Colonic mucosa (tissue), 4 donors: Measurements from ENCODE around the gene ZNF865. TPM values are rescaled to one million over a fixed set of nuclear protein-coding genes. Genes with fewer than 3 reads are reported as not detected.
A peak's percentile ranks its signal among the peaks of the same experiment; 100 is the strongest.

Experiments used
- DNase-seq: peaks from one replicate; pipeline ENCODE4 v3.0.0-alpha.2; 2020
- H3K27ac ChIP-seq: fragments of 200-600 bp; one replicate; pipeline ENCODE4 v1.8.0; 2021
- H3K27me3 ChIP-seq: fragments of 200-600 bp; one replicate; pipeline ENCODE4 v1.8.0; 2021
- H3K36me3 ChIP-seq: fragments of 200-600 bp; one replicate; pipeline ENCODE4 v1.8.0; 2021
- H3K4me1 ChIP-seq: fragments of 200-600 bp; one replicate; pipeline ENCODE4 v1.8.0; 2021; ENCODE audit warnings: mild to moderate bottlenecking
- H3K4me3 ChIP-seq: fragments of 200-600 bp; one replicate; pipeline ENCODE4 v1.8.0; 2021
- H3K9ac ChIP-seq, 2 donors: one replicate each; pipeline ENCODE4 v1.7.0; 2013; ENCODE audit warnings: control low read depth in 2 of 2, low read depth in 2 of 2, low read length in 2 of 2
- H3K9me3 ChIP-seq: fragments of 200-600 bp; one replicate; pipeline ENCODE4 v1.8.0; 2021
- intact Hi-C: fragments of 100-400 bp; cut with DNase I; formaldehyde crosslinking; loops from one replicate; pipeline ENCODE4 v1.14.1; 2022
- total RNA-seq, 2 donors: library from RNA; stranded (reverse); fragmentation: NEBNext Ultra II Directional in 1 of 2; extraction: Animal tissue kit (Norgen Biotek cat#: 25700) in 1 of 2; gene quantifications; one replicate each; pipeline ENCODE4 v1.2.1, GENCODE V29; 2021
- TF ChIP-seq, protein P1 (sequence below): fragments of 200-600 bp; IDR thresholded peaks from one replicate; pipeline ENCODE4 v1.8.0; 2022; ENCODE audit warnings: antibody characterized with exemption, mild to moderate bottlenecking
- donor health status: healthy.
- donor health status: DM: no; HTN: no; CAD: no.
- donor health status: DM: no; HTN: no; CAD: no.

Gene ZNF865
- total RNA-seq, 2 donors from 2014 or later: 12.9 to 13.1 TPM

DNA sequence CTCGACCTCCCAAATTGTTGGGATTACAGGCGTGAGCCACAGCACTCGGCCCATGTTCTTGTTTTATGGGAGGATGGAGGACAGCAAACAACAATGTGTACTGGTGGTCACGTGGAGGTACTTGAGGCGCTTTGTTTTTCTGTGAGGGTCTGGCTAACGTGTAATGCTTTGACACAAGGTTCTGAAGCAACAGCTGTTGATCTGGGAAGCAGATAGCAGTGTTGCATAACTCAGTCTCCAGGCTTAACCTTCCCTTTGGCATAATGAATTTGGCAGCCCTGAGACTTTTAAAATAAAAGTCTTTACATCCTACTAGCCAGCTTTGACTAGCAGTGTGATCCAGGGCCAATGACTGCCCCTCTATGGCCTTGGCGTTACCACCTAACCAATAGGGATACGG, 28.4 kb downstream of the ZNF865 start:
- H3K27me3 ChIP-seq: no peaks in the 10 kb centered on the region
- H3K4me1 ChIP-seq: peaks cover 12% of the 10 kb centered on the region
- no peaks in the 10 kb centered on the region for H3K36me3 ChIP-seq
- intact Hi-C loops: loop anchor here (5.0 kb wide), 1 partner anchor 173 kb away; no protein-coding TSS in a partner anchor
- H3K9ac ChIP-seq: no peak overlapping the region
- DNase-seq: no peak
- H3K4me3 ChIP-seq: no peak overlapping the region
- H3K27ac ChIP-seq: no peak overlapping the region
- H3K9me3 ChIP-seq: no peaks in the 10 kb centered on the region
- TF ChIP-seq, protein P1, sequence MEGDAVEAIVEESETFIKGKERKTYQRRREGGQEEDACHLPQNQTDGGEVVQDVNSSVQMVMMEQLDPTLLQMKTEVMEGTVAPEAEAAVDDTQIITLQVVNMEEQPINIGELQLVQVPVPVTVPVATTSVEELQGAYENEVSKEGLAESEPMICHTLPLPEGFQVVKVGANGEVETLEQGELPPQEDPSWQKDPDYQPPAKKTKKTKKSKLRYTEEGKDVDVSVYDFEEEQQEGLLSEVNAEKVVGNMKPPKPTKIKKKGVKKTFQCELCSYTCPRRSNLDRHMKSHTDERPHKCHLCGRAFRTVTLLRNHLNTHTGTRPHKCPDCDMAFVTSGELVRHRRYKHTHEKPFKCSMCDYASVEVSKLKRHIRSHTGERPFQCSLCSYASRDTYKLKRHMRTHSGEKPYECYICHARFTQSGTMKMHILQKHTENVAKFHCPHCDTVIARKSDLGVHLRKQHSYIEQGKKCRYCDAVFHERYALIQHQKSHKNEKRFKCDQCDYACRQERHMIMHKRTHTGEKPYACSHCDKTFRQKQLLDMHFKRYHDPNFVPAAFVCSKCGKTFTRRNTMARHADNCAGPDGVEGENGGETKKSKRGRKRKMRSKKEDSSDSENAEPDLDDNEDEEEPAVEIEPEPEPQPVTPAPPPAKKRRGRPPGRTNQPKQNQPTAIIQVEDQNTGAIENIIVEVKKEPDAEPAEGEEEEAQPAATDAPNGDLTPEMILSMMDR: no peak

DNA sequence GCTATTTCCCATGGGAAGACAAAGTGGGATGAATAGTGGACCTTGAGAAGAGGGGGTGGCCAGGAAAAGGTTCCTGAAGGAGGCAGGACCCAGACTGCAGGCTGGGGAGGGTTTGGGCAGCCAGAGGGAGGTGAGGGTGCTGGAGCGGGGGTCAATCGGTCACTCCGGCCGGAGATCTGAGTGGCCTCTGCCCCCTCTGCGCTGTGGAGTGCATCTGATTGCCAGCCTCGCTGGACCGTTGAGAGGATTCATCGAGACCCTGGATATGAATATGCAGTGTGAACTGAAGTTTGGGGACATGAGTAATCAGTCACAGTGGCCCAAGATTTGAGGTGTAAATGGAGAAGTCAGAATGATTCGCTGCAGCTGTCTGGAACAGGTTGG, 29.9 kb downstream of the ZNF865 start:
- intact Hi-C loops: no loop called here
- Histone ChIP-seq H3K27ac (peak overlapping the region; percentile 80), H3K4me3 (peak overlapping the region; percentile 94), H3K9me3 (no peaks in the 10 kb centered on the region), H3K4me1 (peaks cover 17% of the 10 kb centered on the region), H3K36me3 (no peaks in the 10 kb centered on the region), H3K27me3 (no peaks in the 10 kb centered on the region), H3K9ac (peak overlapping the region; percentile 100)
- no peak for DNase-seq
- TF ChIP-seq, protein P1: no peak

DNA sequence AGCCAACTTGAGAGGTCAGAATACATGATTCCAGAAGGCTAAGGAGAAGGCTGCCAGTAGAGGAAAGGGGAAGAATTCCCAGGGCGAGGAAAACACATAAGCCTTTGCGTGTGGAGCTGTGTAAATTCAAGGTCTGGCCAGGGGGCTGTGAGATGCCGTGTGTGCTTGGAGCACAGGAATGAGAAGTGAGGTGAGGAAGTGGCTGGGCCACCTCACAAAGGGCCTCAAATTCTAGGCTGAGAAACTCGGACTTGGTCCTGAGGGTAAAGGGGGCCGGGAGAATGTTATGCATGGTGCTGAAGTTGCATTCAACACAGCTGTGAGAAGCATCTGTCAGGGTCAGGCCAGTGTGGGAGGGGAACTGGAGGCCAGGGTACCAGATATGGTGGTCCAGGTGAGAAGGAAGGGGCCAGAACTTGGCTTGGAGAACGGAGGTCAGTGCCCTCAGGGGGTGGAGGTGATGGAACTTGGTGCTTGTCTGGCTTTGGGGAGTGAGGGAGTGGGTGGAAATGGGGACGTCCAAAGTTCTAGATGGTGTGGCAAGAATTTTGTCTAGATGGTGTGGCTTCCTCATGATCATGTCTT, 30.5 kb downstream of the ZNF865 start:
- intact Hi-C loops: no loop called here
- Histone ChIP-seq H3K4me3 (peak overlapping the region; percentile 94), H3K36me3 (no peaks in the 10 kb centered on the region), H3K4me1 (peaks cover 20% of the 10 kb centered on the region), H3K27ac (peak overlapping the region; percentile 80), H3K27me3 (no peaks in the 10 kb centered on the region), H3K9me3 (no peaks in the 10 kb centered on the region), H3K9ac (peak overlapping the region; percentile 100)
- TF ChIP-seq, protein P1: no peak
- DNase-seq: no peak

DNA sequence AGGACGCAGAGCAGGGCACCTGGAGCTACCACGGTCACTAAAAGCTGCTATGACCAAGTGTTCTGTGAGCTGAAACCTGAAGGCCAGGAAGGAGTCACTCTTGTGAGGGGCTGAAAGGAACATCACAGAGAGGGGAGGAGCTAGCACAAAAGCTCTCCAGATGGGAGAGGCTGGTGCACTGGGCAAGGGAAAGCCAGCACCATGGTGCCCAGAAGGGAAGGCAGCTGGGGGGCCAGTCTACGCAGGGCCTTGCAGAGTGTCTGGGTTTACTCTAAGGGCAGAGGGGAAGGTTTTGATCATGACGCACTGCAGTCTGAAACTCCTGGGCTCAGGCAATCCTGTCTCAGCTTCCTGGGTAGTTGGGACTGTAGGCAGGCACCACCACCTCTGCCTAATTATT, 31.3 kb downstream of the ZNF865 start:
- no peaks in the 10 kb centered on the region for H3K9me3 ChIP-seq
- TF ChIP-seq, protein P1: no peak
- no peak for DNase-seq
- H3K9ac ChIP-seq: peak overlapping the region in 1 of 2 donors; percentile 9
- no peak overlapping the region for H3K4me3 ChIP-seq
- H3K27me3 ChIP-seq: no peaks in the 10 kb centered on the region
- no peak overlapping the region for H3K27ac ChIP-seq
- peaks cover 20% of the 10 kb centered on the region for H3K4me1 ChIP-seq
- intact Hi-C loops: no loop called here
- H3K36me3 ChIP-seq: no peaks in the 10 kb centered on the region

DNA sequence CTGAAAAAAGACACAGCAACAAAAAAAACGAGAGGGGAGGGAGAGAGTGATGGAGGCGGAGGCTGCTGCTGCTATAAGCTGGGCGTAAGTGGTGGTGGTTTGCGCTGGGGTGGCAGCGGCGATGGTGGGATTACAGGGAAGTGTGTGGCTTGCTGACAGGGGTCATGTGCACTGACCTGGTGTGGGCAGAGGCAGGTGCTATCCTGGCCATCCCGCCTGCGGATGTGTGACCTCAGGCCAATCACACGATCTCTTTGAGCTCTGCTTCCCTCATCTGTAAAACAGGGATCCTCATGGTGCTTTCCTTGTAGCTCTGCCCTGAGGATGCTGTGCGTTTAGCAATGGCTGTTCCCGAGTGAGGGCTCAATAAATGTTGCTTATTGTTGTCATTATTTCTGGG, 32.1 kb downstream of the ZNF865 start:
- peaks cover 27% of the 10 kb centered on the region for H3K4me1 ChIP-seq

More for the DNA sequence above, 32.1 kb downstream of the ZNF865 start:
- Histone ChIP-seq H3K27me3 (no peaks in the 10 kb centered on the region), H3K4me3 (no peak overlapping the region), H3K9me3 (no peaks in the 10 kb centered on the region), H3K36me3 (no peaks in the 10 kb centered on the region), H3K27ac (no peak overlapping the region), H3K9ac (no peak overlapping the region)
- no peak for DNase-seq
- intact Hi-C loops: no loop called here
- TF ChIP-seq, protein P1: no peak
